Measurements from ENCODE around the gene PEX16. TPM values are rescaled to one million over a fixed set of nuclear protein-coding genes. Genes with fewer than 3 reads are reported as not detected.
A peak's percentile ranks its signal among the peaks of the same experiment; 100 is the strongest.

PEX16 gene
- total and polyA plus RNA-seq, 2 of the 13 experiments (the other 11 are each of a cell fraction or from before 2014, with no cell fraction given) = 12.5 to 21.8 TPM

GRCh38 chr11:45899448-45900174, 18.1 kb downstream of the PEX16 start (continued):
- TF ChIP-seq RELA (CRISPR knock-in tag; IDR thresholded peaks at IDR 0.05) (no peak), ARNTL (CRISPR knock-in tag; IDR thresholded peaks at IDR 0.05) (no peak)
- TF ChIP-seq, protein P1, sequence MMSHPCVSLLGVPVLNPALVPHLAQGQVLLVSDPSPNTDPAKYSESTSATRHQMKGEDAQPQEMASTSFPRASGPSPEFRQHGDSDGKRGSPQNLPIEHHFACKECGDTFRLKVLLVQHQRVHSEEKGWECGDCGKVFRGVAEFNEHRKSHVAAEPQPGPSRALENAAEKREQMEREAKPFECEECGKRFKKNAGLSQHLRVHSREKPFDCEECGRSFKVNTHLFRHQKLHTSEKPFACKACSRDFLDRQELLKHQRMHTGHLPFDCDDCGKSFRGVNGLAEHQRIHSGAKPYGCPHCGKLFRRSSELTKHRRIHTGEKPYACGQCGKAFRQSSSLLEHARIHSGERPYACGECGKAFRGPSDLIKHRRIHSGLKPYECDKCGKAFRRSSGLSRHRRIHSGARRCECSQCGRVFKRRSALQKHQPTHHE (CRISPR knock-in tag; IDR thresholded peaks at IDR 0.05; ENCODE audit: borderline replicate concordance) = no peak
- TF ChIP-seq, protein P2, sequence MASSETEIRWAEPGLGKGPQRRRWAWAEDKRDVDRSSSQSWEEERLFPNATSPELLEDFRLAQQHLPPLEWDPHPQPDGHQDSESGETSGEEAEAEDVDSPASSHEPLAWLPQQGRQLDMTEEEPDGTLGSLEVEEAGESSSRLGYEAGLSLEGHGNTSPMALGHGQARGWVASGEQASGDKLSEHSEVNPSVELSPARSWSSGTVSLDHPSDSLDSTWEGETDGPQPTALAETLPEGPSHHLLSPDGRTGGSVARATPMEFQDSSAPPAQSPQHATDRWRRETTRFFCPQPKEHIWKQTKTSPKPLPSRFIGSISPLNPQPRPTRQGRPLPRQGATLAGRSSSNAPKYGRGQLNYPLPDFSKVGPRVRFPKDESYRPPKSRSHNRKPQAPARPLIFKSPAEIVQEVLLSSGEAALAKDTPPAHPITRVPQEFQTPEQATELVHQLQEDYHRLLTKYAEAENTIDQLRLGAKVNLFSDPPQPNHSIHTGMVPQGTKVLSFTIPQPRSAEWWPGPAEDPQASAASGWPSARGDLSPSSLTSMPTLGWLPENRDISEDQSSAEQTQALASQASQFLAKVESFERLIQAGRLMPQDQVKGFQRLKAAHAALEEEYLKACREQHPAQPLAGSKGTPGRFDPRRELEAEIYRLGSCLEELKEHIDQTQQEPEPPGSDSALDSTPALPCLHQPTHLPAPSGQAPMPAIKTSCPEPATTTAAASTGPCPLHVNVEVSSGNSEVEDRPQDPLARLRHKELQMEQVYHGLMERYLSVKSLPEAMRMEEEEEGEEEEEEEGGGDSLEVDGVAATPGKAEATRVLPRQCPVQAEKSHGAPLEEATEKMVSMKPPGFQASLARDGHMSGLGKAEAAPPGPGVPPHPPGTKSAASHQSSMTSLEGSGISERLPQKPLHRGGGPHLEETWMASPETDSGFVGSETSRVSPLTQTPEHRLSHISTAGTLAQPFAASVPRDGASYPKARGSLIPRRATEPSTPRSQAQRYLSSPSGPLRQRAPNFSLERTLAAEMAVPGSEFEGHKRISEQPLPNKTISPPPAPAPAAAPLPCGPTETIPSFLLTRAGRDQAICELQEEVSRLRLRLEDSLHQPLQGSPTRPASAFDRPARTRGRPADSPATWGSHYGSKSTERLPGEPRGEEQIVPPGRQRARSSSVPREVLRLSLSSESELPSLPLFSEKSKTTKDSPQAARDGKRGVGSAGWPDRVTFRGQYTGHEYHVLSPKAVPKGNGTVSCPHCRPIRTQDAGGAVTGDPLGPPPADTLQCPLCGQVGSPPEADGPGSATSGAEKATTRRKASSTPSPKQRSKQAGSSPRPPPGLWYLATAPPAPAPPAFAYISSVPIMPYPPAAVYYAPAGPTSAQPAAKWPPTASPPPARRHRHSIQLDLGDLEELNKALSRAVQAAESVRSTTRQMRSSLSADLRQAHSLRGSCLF (CRISPR knock-in tag; IDR thresholded peaks at IDR 0.05; ENCODE audit: borderline replicate concordance) = no peak
- TF ChIP-seq, protein P3, sequence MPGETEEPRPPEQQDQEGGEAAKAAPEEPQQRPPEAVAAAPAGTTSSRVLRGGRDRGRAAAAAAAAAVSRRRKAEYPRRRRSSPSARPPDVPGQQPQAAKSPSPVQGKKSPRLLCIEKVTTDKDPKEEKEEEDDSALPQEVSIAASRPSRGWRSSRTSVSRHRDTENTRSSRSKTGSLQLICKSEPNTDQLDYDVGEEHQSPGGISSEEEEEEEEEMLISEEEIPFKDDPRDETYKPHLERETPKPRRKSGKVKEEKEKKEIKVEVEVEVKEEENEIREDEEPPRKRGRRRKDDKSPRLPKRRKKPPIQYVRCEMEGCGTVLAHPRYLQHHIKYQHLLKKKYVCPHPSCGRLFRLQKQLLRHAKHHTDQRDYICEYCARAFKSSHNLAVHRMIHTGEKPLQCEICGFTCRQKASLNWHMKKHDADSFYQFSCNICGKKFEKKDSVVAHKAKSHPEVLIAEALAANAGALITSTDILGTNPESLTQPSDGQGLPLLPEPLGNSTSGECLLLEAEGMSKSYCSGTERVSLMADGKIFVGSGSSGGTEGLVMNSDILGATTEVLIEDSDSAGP (CRISPR knock-in tag; IDR thresholded peaks at IDR 0.05; ENCODE audit: borderline replicate concordance) = peak; percentile 64; the same call in 1 of the 2 replicates
